H1 (cell line): ENCODE results near the gene FAM83G. TPM values are rescaled to one million over a fixed set of nuclear protein-coding genes. Genes with fewer than 3 reads are reported as not detected.

Experiments used
- CTCF ChIA-PET: fragments of 300-600 bp; sonication (Branson Sonifier 250); formaldehyde crosslinking; loops from one replicate; lab custom pipeline; 2021; ENCODE audit not compliant: partially characterized antibody; lab: Charles Lee
- POLR2A ChIA-PET: fragments of 300-600 bp; sonication (Branson Sonifier 250); formaldehyde crosslinking; loops from one replicate; lab custom pipeline; 2021; ENCODE audit warnings: inconsistent platforms; ENCODE audit not compliant: partially characterized antibody; lab: Charles Lee
- DNase-seq, 2 experiments: peaks; one replicate each; pipeline versions ENCODE4 v3.0.0 to v3.0.0-alpha.2; 2010 to 2022; ENCODE audit warnings: low spot score in 2 of 2, low read depth in 1 of 2, mixed read lengths in 1 of 2
- FAIRE-seq: peaks from 2 replicates; lab custom pipeline; 2011; peaks lifted over from hg19 to GRCh38; lab: Jason Lieb, UNC
- H2AFZ ChIP-seq: 2 replicates; pipeline ENCODE4 v1.8.1; 2012; ENCODE audit warnings: low read length, inconsistent platforms
- H2AK5ac ChIP-seq: 2 replicates; pipeline ENCODE4 v1.6.1; 2013; ENCODE audit warnings: low read depth, low read length
- H2BK120ac ChIP-seq: replicated peaks from 2 replicates; pipeline ENCODE3; 2013; ENCODE audit warnings: low read depth, low read length, inconsistent platforms
- H2BK12ac ChIP-seq: 2 replicates; pipeline ENCODE4 v1.6.1; 2013; ENCODE audit warnings: low read depth, low read length
- H2BK15ac ChIP-seq: 2 replicates; pipeline ENCODE4 v1.6.1; 2013; ENCODE audit warnings: low read length
- H2BK20ac ChIP-seq: 2 replicates; pipeline ENCODE4 v1.6.1; 2013; ENCODE audit warnings: low read length
- H2BK5ac ChIP-seq: 2 replicates; pipeline ENCODE4 v1.6.1; 2013; ENCODE audit warnings: low read depth, low read length
- H3K14ac ChIP-seq: 2 replicates; pipeline ENCODE4 v1.6.1; 2013; ENCODE audit warnings: inconsistent platforms; ENCODE audit not compliant: insufficient read length
- H3K18ac ChIP-seq: 2 replicates; pipeline ENCODE4 v1.6.1; 2013; ENCODE audit warnings: low read length; ENCODE audit errors: extremely low read depth
- H3K23ac ChIP-seq: 2 replicates; pipeline ENCODE4 v1.6.1; 2013; ENCODE audit warnings: inconsistent platforms; ENCODE audit not compliant: insufficient read length
- H3K23me2 ChIP-seq: 2 replicates; pipeline ENCODE4 v1.6.1; 2013; ENCODE audit warnings: low read depth, low read length
- H3K27ac ChIP-seq: 2 replicates; pipeline ENCODE4 v1.6.1; 2011; ENCODE audit warnings: low read depth, low read length, inconsistent platforms
- H3K27me3 ChIP-seq, 4 experiments: replicated peaks in 1 of 4; 1 replicate in 1 of 4; 2 replicates in 3 of 4; pipeline versions ENCODE4 v1.6.1 to v1.8.1; 2011 to 2013; ENCODE audit warnings: low read length in 3 of 4, mild to moderate bottlenecking in 3 of 4, inconsistent platforms in 2 of 4, mixed read lengths in 2 of 4, moderate library complexity in 1 of 4; ENCODE audit not compliant: control insufficient read depth in 3 of 4, insufficient read depth in 3 of 4; ENCODE audit errors: extremely low read depth in 1 of 4
- H3K36me3 ChIP-seq, 4 experiments: 2 replicates each; pipeline versions ENCODE4 v1.6.1 to v1.8.1; 2011 to 2013; ENCODE audit warnings: mild to moderate bottlenecking in 4 of 4, low read length in 3 of 4, moderate library complexity in 2 of 4, control low read depth in 1 of 4, inconsistent platforms in 1 of 4; ENCODE audit not compliant: insufficient read depth in 4 of 4, control insufficient read depth in 2 of 4
- H3K4ac ChIP-seq: replicated peaks from 2 replicates; pipeline ENCODE3; 2013; ENCODE audit warnings: low read length, low read depth, mixed read lengths, inconsistent platforms; ENCODE audit not compliant: insufficient read length
- H3K4me1 ChIP-seq, 4 experiments: replicated peaks in 1 of 4; 1 replicate in 1 of 4; 2 replicates in 3 of 4; pipeline versions ENCODE4 v1.6.1 to v1.8.1; 2011 to 2013; ENCODE audit warnings: low read length in 3 of 4, inconsistent platforms in 2 of 4, mixed read lengths in 1 of 4; ENCODE audit not compliant: insufficient read depth in 4 of 4, control insufficient read depth in 3 of 4
- H3K4me2 ChIP-seq, 2 experiments: 2 replicates each; pipeline versions ENCODE4 v1.6.1 to v1.8.1; 2011 to 2013; ENCODE audit warnings: low read depth in 2 of 2, low read length in 2 of 2, control low read depth in 1 of 2, inconsistent platforms in 1 of 2, mild to moderate bottlenecking in 1 of 2; ENCODE audit not compliant: insufficient read depth in 1 of 2
- H3K4me3 ChIP-seq, 4 experiments: fragments of 200-600, 300-600 bp in 1 of 4; sonication (generic), shearing (Covaris generic), sonication (Bioruptor Twin) in 1 of 4; 2 replicates each; pipeline versions ENCODE4 v1.5.1 to v1.8.1; 2011 to 2016; ENCODE audit warnings: low read length in 4 of 4, low read depth in 3 of 4, control low read depth in 2 of 4, inconsistent platforms in 2 of 4, mild to moderate bottlenecking in 2 of 4, mixed read lengths in 1 of 4, moderate library complexity in 1 of 4; ENCODE audit not compliant: insufficient read depth in 2 of 4; ENCODE audit errors: extremely low read depth in 1 of 4
- H3K56ac ChIP-seq: replicated peaks from 2 replicates; pipeline ENCODE3; 2013; ENCODE audit warnings: low read depth, mild to moderate bottlenecking, mixed read lengths, low read length, inconsistent platforms; ENCODE audit not compliant: insufficient read length
- H3K79me1 ChIP-seq: 2 replicates; pipeline ENCODE4 v1.6.1; 2013; ENCODE audit warnings: low read depth, low read length, control low read depth
- H3K79me2 ChIP-seq, 2 experiments: 2 replicates each; pipeline versions ENCODE4 v1.6.1 to v1.8.1; 2012 to 2013; ENCODE audit warnings: low read length in 2 of 2, mild to moderate bottlenecking in 2 of 2, inconsistent platforms in 1 of 2; ENCODE audit not compliant: insufficient read depth in 2 of 2, control insufficient read depth in 1 of 2
- H3K9ac ChIP-seq, 4 experiments: replicated peaks in 1 of 4; 1 replicate in 1 of 4; 2 replicates in 3 of 4; pipeline versions ENCODE4 v1.6.1 to v1.8.1; 2011 to 2013; ENCODE audit warnings: low read depth in 3 of 4, low read length in 3 of 4, control low read depth in 2 of 4, mild to moderate bottlenecking in 2 of 4, moderate library complexity in 2 of 4, inconsistent platforms in 1 of 4; ENCODE audit errors: extremely low read depth in 1 of 4
- H3K9me3 ChIP-seq, 2 experiments: 2 replicates each; pipeline versions ENCODE4 v1.6.1 to v1.8.1; 2012 to 2013; ENCODE audit warnings: mild to moderate bottlenecking in 2 of 2, moderate library complexity in 2 of 2, control low read depth in 1 of 2, inconsistent platforms in 1 of 2, low read depth in 1 of 2, low read length in 1 of 2, mixed read lengths in 1 of 2; ENCODE audit not compliant: insufficient read depth in 2 of 2
- H4K20me1 ChIP-seq, 2 experiments: replicated peaks in 1 of 2; 2 replicates each; pipeline versions ENCODE3 to v1.8.1; 2011 to 2013; ENCODE audit warnings: inconsistent platforms in 2 of 2, low read length in 2 of 2, mild to moderate bottlenecking in 1 of 2; ENCODE audit not compliant: insufficient read depth in 2 of 2, control insufficient read depth in 1 of 2
- H4K5ac ChIP-seq: 2 replicates; pipeline ENCODE4 v1.6.1; 2013; ENCODE audit warnings: low read length, low read depth, mixed read lengths, inconsistent platforms; ENCODE audit not compliant: insufficient read length
- H4K8ac ChIP-seq: 2 replicates; pipeline ENCODE4 v1.8.0; 2013; ENCODE audit warnings: mild to moderate bottlenecking, moderate library complexity, low read length, inconsistent platforms; ENCODE audit not compliant: insufficient read depth; ENCODE audit errors: extremely low read depth
- H4K91ac ChIP-seq: replicated peaks from 2 replicates; pipeline ENCODE3; 2013; ENCODE audit warnings: low read length, mixed read lengths, inconsistent platforms; ENCODE audit not compliant: insufficient read length
- KDM5A ChIP-seq: fragments of 200-600 bp; IDR thresholded peaks from 2 replicates; pipeline ENCODE4 v1.7.1; 2012; ENCODE audit warnings: mild to moderate bottlenecking, low read length, inconsistent platforms, mixed read lengths
- SIN3A ChIP-seq, 2 experiments: IDR thresholded peaks in 1 of 2; conservative IDR thresholded peaks in 1 of 2; 2 replicates each; pipeline ENCODE4 v1.6.1; 2011 to 2012; ENCODE audit warnings: low read length in 2 of 2, improper control_type of control experiment in 1 of 2, low read depth in 1 of 2, mild to moderate bottlenecking in 1 of 2
- WGBS, 2 experiments: shearing (Covaris generic) in 1 of 2; methylation state at CpG; one replicate each; pipeline versions ENCODE4 v1.1.6 to v1.1.7; 2013 to 2015; ENCODE audit warnings: low lambda C conversion rate in 2 of 2, mixed read lengths in 2 of 2, inconsistent platforms in 1 of 2, low coverage in 1 of 2, missing lambda C conversion rate in 1 of 2; ENCODE audit not compliant: insufficient replicate concordance in 2 of 2, insufficient coverage in 1 of 2, insufficient read length in 1 of 2; ENCODE audit errors: extremely low coverage in 1 of 2, missing lambda C conversion rate in 1 of 2; 5-methylcytosine and 5-hydroxymethylcytosine counted together
- polyA plus RNA-seq, 7 experiments: library from polyadenylated mRNA; depleted of rRNA in 3 of 7; stranded (reverse) in 5 of 7; unstranded in 2 of 7; fragments of >200 nt in 5 of 7; fragments of 200-250 nt in 2 of 7; gene quantifications; 1 replicate in 5 of 7; 2 replicates in 1 of 7; 4 replicates in 1 of 7; pipeline versions ENCODE4 v1.2.1 to v1.2.3, GENCODE V29; 2011 to 2013; ENCODE audit warnings: missing spikeins in 2 of 7, mixed read lengths in 2 of 7
- total RNA-seq: library from RNA; stranded (reverse); fragmentation: NEBNext Ultra II Directional; extraction: Animal tissue kit (Norgen Biotek cat#: 25700); gene quantifications from 2 replicates; pipeline ENCODE4 v1.2.1, GENCODE V29; 2021

The FAM83G gene
- total and polyA plus RNA-seq, 2 of the 8 experiments (the other 6 are each of a cell fraction or from before 2014, with no cell fraction given), result 15.4 to 29.0 TPM

DNA sequence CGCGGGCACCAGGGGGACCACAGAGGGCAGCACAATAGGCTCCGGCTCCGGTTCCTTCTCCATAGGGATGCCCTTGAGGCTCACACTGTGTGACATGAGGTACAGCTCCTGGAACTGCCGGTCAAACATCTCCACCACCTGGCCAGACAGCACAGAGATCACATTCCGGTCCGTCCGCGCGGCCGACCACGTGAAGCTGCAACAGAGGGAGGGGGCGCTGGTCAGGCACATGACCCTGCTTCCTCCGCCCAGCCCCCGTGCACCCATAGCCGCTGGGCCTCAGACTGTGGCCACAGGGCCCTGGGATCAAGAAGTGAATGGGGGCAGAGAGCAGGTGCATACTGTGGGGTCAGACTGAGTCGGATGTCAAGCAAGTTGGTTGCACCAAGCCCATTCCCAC is 25.9 kb downstream of the FAM83G start:
- 94% methylated on average over 17 of the region's 17 CpGs; no CpG with 5 or more reads in 1 of the 2 experiments for WGBS, 2 experiments
- H3K18ac ChIP-seq, result no peak overlapping the region
- no peak overlapping the region for H3K56ac ChIP-seq
- no peak overlapping the region for H4K8ac ChIP-seq
- H2BK20ac ChIP-seq, result no peak overlapping the region
- H2BK120ac ChIP-seq, result no peak overlapping the region
- no peak overlapping the region for H3K23ac ChIP-seq
- H4K5ac ChIP-seq, result no peak overlapping the region
- H3K14ac ChIP-seq, result no peak overlapping the region
- no peak overlapping the region for H3K4me3 ChIP-seq
- no peaks in the 10 kb centered on the region for H3K23me2 ChIP-seq
- no peak overlapping the region for H3K9ac ChIP-seq
- H3K27me3 ChIP-seq, result no peaks in the 10 kb centered on the region
- H3K27ac ChIP-seq, result no peak overlapping the region
- no peak overlapping the region for H2BK15ac ChIP-seq
- H3K79me2 ChIP-seq, result no peaks in the 10 kb centered on the region
- peaks cover 5% of the 10 kb centered on the region; the same call in 1 of the 2 replicates for H3K79me1 ChIP-seq
- no peak overlapping the region for H2AK5ac ChIP-seq
- DNase-seq (no peak), FAIRE-seq (no peak)
- ChIA-PET CTCF (interaction anchor here (1.1 to 4.9 kb wide), 3 partner anchors 13 to 26 kb away, joined by 3 to 30 read pairs (median 3); partner anchors contain the start of gene SLC5A10), POLR2A (interaction anchor here (1.2 to 1.3 kb wide), 2 partner anchors 9 to 23 kb away, joined by 4 to 5 read pairs; no protein-coding TSS in a partner anchor)
- H4K91ac ChIP-seq, result no peak overlapping the region
- no peak overlapping the region for H2BK5ac ChIP-seq
- no peaks in the 10 kb centered on the region for H3K9me3 ChIP-seq
- H2AFZ ChIP-seq, result no peak overlapping the region
- H3K4me2 ChIP-seq, result no peak overlapping the region
- TF ChIP-seq KDM5A (no peak), SIN3A (conservative IDR thresholded peaks at IDR 0.05 in 1 of 2, IDR thresholded peaks at IDR 0.05 in 1 of 2; ENCODE audit: low read depth in 1 of 2, low read length in 2 of 2) (no peak)
- H2BK12ac ChIP-seq, result no peak overlapping the region
- peaks cover 10 to 24% (median 19%) of the 10 kb centered on the region in 4 experiments for H3K36me3 ChIP-seq
- no peak overlapping the region for H3K4ac ChIP-seq
- H3K4me1 ChIP-seq, result peaks cover 0 to 4% (median 0%) of the 10 kb centered on the region in 4 experiments; a peak in 2 of 7 replicates
- H4K20me1 ChIP-seq, result peaks cover 6 to 19% of the 10 kb centered on the region in 2 experiments
